Thyroid gland (tissue), 4 donors: ENCODE data around the gene CHST8. TPM values are rescaled to one million over a fixed set of nuclear protein-coding genes. Genes with fewer than 3 reads are reported as not detected.

ENCODE experiments used
- DNase-seq, 2 donors: peaks; one replicate each; pipeline ENCODE4 v3.0.0-alpha.2; 2019
- H3K27ac ChIP-seq, 3 donors: fragments of 200-600 bp; sonication (generic); 1 replicate in 2 of 3; 2 replicates in 1 of 3; pipeline ENCODE4 v1.5.1; 2016 to 2019; ENCODE audit warnings: mild to moderate bottlenecking in 1 of 3, moderate library complexity in 1 of 3
- H3K27me3 ChIP-seq: fragments of 200-600 bp; sonication (generic); one replicate; pipeline ENCODE4 v1.5.1; 2019
- H3K36me3 ChIP-seq, 2 donors: fragments of 200-600 bp; sonication (generic); one replicate each; pipeline ENCODE4 v1.5.1; 2016 to 2019
- H3K4me1 ChIP-seq, 2 donors: fragments of 200-600 bp; sonication (generic); one replicate each; pipeline ENCODE4 v1.5.1; 2017 to 2019
- H3K4me3 ChIP-seq, 3 donors: fragments of 200-600 bp; sonication (generic); replicated peaks in 1 of 3; 1 replicate in 2 of 3; 2 replicates in 1 of 3; pipeline ENCODE4 v1.5.1; 2016; ENCODE audit warnings: mild to moderate bottlenecking in 1 of 3
- H3K9me3 ChIP-seq: fragments of 200-600 bp; sonication (generic); one replicate; pipeline ENCODE4 v1.5.1; 2017
- CTCF ChIP-seq, 6 experiments: fragments of 200-600 bp in 3 of 6; fragments of 450-650 bp in 3 of 6; sonication (generic) in 3 of 6; IDR thresholded peaks; one replicate each; pipeline ENCODE4 v1.5.1; 2016 to 2019; ENCODE audit warnings: antibody characterized with exemption in 6 of 6, mild to moderate bottlenecking in 2 of 6, inconsistent platforms in 1 of 6, moderate library complexity in 1 of 6
- POLR2A ChIP-seq, 2 donors: fragments of 450-650 bp; IDR thresholded peaks; one replicate each; pipeline ENCODE4 v1.6.1; 2017; ENCODE audit warnings: antibody characterized with exemption in 2 of 2, mild to moderate bottlenecking in 2 of 2, moderate library complexity in 1 of 2
- WGBS, 2 donors: methylation state at CpG; one replicate each; pipeline ENCODE4 v1.1.5; 2017; 5-methylcytosine and 5-hydroxymethylcytosine counted together
- intact Hi-C: fragments of 100-400 bp; cut with DNase I; formaldehyde crosslinking; loops from one replicate; pipeline ENCODE4 v1.15.1; 2023
- total RNA-seq, 4 donors: library from RNA; depleted of rRNA; stranded (reverse); fragments of >200 nt; gene quantifications; one replicate each; pipeline ENCODE4 v1.2.3, GENCODE V29; 2016

Gene CHST8
- total RNA-seq, 4 donors from 2014 or later = 0.83 to 2.6 (median 1.4) TPM; not detected in 1

- H3K9me3 ChIP-seq = no peaks in the 10 kb centered on the region
- 71 to 79% methylated on average over 18 of the region's 18 CpGs for WGBS, 2 donors
Measured at GRCh38 chr19:33750587-33751435, 129.1 kb downstream of the CHST8 start.

GRCh38 chr19:33751436-33751770, 129.7 kb downstream of the CHST8 start:
- H3K27me3 ChIP-seq = no peaks in the 10 kb centered on the region
- H3K4me3 ChIP-seq = no peak overlapping the region
- H3K36me3 ChIP-seq = no peaks in the 10 kb centered on the region
- WGBS, 2 donors = 68 to 89% methylated on average over 4 of the region's 5 CpGs
- no peaks in the 10 kb centered on the region for H3K4me1 ChIP-seq
- intact Hi-C loops = no loop called here
- no peak for DNase-seq
- H3K27ac ChIP-seq = no peak overlapping the region
- H3K9me3 ChIP-seq = no peaks in the 10 kb centered on the region
- TF ChIP-seq CTCF (IDR thresholded peaks at IDR 0.05) = no peak
- no peak for TF ChIP-seq POLR2A (IDR thresholded peaks at IDR 0.05)

More at GRCh38 chr19:33750587-33751435, 129.1 kb downstream of the CHST8 start:
- Histone ChIP-seq H3K27ac (no peak overlapping the region), H3K27me3 (no peaks in the 10 kb centered on the region), H3K4me1 (no peaks in the 10 kb centered on the region), H3K4me3 (no peak overlapping the region), H3K36me3 (no peaks in the 10 kb centered on the region)
- intact Hi-C loops = no loop called here
- TF ChIP-seq CTCF (IDR thresholded peaks at IDR 0.05) (no peak), POLR2A (IDR thresholded peaks at IDR 0.05) (no peak)
- DNase-seq = no peak

- Histone ChIP-seq H3K4me3 (no peak overlapping the region), H3K9me3 (no peaks in the 10 kb centered on the region), H3K27ac (no peak overlapping the region), H3K4me1 (no peaks in the 10 kb centered on the region), H3K27me3 (no peaks in the 10 kb centered on the region), H3K36me3 (no peaks in the 10 kb centered on the region)
- DNase-seq = no peak
- TF ChIP-seq POLR2A (IDR thresholded peaks at IDR 0.05) (no peak), CTCF (IDR thresholded peaks at IDR 0.05) (no peak)
- 62 to 69% methylated on average over 21 to 22 of the region's 27 CpGs for WGBS, 2 donors
- intact Hi-C loops = no loop called here
Measured at GRCh38 chr19:33752018-33752800, 130.5 kb downstream of the CHST8 start.

GRCh38 chr19:33752945-33753344, 131.2 kb downstream of the CHST8 start:
- H3K27me3 ChIP-seq = no peaks in the 10 kb centered on the region
- TF ChIP-seq POLR2A (IDR thresholded peaks at IDR 0.05) (no peak), CTCF (IDR thresholded peaks at IDR 0.05) (no peak)
- H3K36me3 ChIP-seq = no peaks in the 10 kb centered on the region
- 82 to 85% methylated on average over 6 of the region's 6 CpGs for WGBS, 2 donors
- no peak overlapping the region for H3K4me3 ChIP-seq
- no peaks in the 10 kb centered on the region for H3K9me3 ChIP-seq
- H3K27ac ChIP-seq = no peak overlapping the region
- intact Hi-C loops = no loop called here
- H3K4me1 ChIP-seq = peaks cover under 1 to 4% of the 10 kb centered on the region in 2 donors
- DNase-seq = no peak

- H3K9me3 ChIP-seq = no peaks in the 10 kb centered on the region
- no peak for DNase-seq
- TF ChIP-seq CTCF (IDR thresholded peaks at IDR 0.05) (no peak), POLR2A (IDR thresholded peaks at IDR 0.05) (no peak)
- no peak overlapping the region for H3K27ac ChIP-seq
- no peaks in the 10 kb centered on the region for H3K27me3 ChIP-seq
- H3K4me3 ChIP-seq = no peak overlapping the region
- H3K36me3 ChIP-seq = no peaks in the 10 kb centered on the region
- 64 to 67% methylated on average over 6 of the region's 7 CpGs for WGBS, 2 donors
- intact Hi-C loops = no loop called here
- peaks cover 12 to 17% of the 10 kb centered on the region in 2 donors for H3K4me1 ChIP-seq
Measured at GRCh38 chr19:33754361-33754760, 132.6 kb downstream of the CHST8 start.
